A673 (cell line): ENCODE results near the gene MBD3. TPM values are rescaled to one million over a fixed set of nuclear protein-coding genes. Genes with fewer than 3 reads are reported as not detected.
"Not testable (repeated sequence)": the region's sequence is repeated elsewhere in the genome, so short reads cannot be mapped to it uniquely, and the experiment has no call there.

ENCODE experiments used
- BruUV-seq: library from RNA; stranded (reverse); fragments of 400-500 nt; replicated peaks from 2 replicates; lab custom pipeline; 2021; lab: Mats Ljungman, UMichigan
- CTCF ChIA-PET: fragments of 300-600 bp; sonication (Branson Sonifier 250); formaldehyde crosslinking; loops from one replicate; lab custom pipeline; 2022; ENCODE audit warnings: antibody characterized with exemption; lab: Charles Lee
- POLR2A ChIA-PET: fragments of 300-600 bp; sonication (Branson Sonifier 250); formaldehyde crosslinking; loops from one replicate; lab custom pipeline; 2022; ENCODE audit warnings: antibody characterized with exemption; ENCODE audit not compliant: low non-redundant PET; lab: Charles Lee
- DNase-seq: peaks from one replicate; pipeline ENCODE4 v3.0.0-alpha.2; 2015; ENCODE audit warnings: low spot score
- H3K27ac ChIP-seq: fragments of 200-600 bp; sonication (generic); 2 replicates; pipeline ENCODE4 v1.5.1; 2016; ENCODE audit warnings: mixed run types, low read depth, mild to moderate bottlenecking, mixed read lengths, antibody characterized with exemption, low read length; ENCODE audit not compliant: poor library complexity, severe bottlenecking
- H3K27me3 ChIP-seq: fragments of 200-600 bp; sonication (generic); replicated peaks from 2 replicates; pipeline ENCODE4 v1.6.1; 2017; ENCODE audit warnings: mixed run types, low read depth, mild to moderate bottlenecking, mixed read lengths, antibody characterized with exemption, low read length; ENCODE audit not compliant: insufficient read depth, poor library complexity
- H3K36me3 ChIP-seq: fragments of 200-600 bp; sonication (generic); 2 replicates; pipeline ENCODE4 v1.6.1; 2016; ENCODE audit warnings: mixed run types, mild to moderate bottlenecking, mixed read lengths, antibody characterized with exemption, low read length; ENCODE audit not compliant: insufficient read depth, poor library complexity, severe bottlenecking
- H3K4me1 ChIP-seq: fragments of 200-600 bp; sonication (generic); 2 replicates; pipeline ENCODE4 v1.6.1; 2017; ENCODE audit warnings: mixed run types, mild to moderate bottlenecking, mixed read lengths, antibody characterized with exemption, low read length; ENCODE audit not compliant: insufficient read depth, poor library complexity, severe bottlenecking
- H3K4me3 ChIP-seq: fragments of 200-600 bp; sonication (generic); 2 replicates; pipeline ENCODE4 v1.5.1; 2016; ENCODE audit warnings: low read depth, mixed run types, mild to moderate bottlenecking, mixed read lengths, low read length; ENCODE audit not compliant: poor library complexity, severe bottlenecking
- H3K9me3 ChIP-seq: fragments of 200-600 bp; sonication (generic); 2 replicates; pipeline ENCODE4 v1.6.1; 2016; ENCODE audit warnings: mixed run types, low read depth, mild to moderate bottlenecking, mixed read lengths, antibody characterized with exemption, low read length; ENCODE audit not compliant: poor library complexity, severe bottlenecking
- CTCF ChIP-seq: fragments of 300-800, 200-600 bp; sonication (generic); conservative IDR thresholded peaks from 2 replicates; pipeline ENCODE4 v1.5.1; 2017; ENCODE audit warnings: low read depth, mild to moderate bottlenecking, antibody characterized with exemption, low read length, moderate library complexity, mixed read lengths
- EZH2 ChIP-seq: fragments of 200-600 bp; sonication (generic); IDR thresholded peaks from 2 replicates; pipeline ENCODE4 v1.6.1; 2017; ENCODE audit warnings: borderline replicate concordance, low read depth, mild to moderate bottlenecking, mixed read lengths, antibody characterized with exemption, low read length; ENCODE audit not compliant: poor library complexity, severe bottlenecking
- intact Hi-C: fragments of 100-400 bp; cut with micrococcal nuclease; formaldehyde crosslinking; loops from one replicate; pipeline ENCODE4 v1.10.0; 2022; ENCODE audit not compliant: unreplicated experiment
- total RNA-seq: library from RNA; stranded (reverse); gene quantifications from 2 replicates; pipeline ENCODE4 v1.2.3, GENCODE V29; 2021

MBD3 gene
- total RNA-seq, 1 experiment from 2014 or later = 138 TPM

- H3K36me3 ChIP-seq = no peaks in the 10 kb centered on the region
- H3K4me3 ChIP-seq = no peak overlapping the region
- no peaks in the 10 kb centered on the region for H3K27me3 ChIP-seq
- DNase-seq = no peak
- TF ChIP-seq EZH2 = no peak
- no peak for TF ChIP-seq CTCF
- intact Hi-C loops = loop anchor here (5.0 to 10.0 kb wide), 2 partner anchors 123 to 265 kb away; partner anchors contain the start of gene ATP8B3
- H3K27ac ChIP-seq = no peak overlapping the region
- ChIA-PET POLR2A (no interaction called here), CTCF (no interaction called here)
- H3K9me3 ChIP-seq = no peaks in the 10 kb centered on the region
- BruUV-seq = no TSS peak
- peaks cover 8% of the 10 kb centered on the region for H3K4me1 ChIP-seq
Observed at GRCh38 chr19:1549332-1549945, 43.2 kb downstream of the MBD3 start.

- BruUV-seq = no TSS peak
- Histone ChIP-seq H3K27me3 (no peaks in the 10 kb centered on the region), H3K27ac (no peak overlapping the region), H3K9me3 (no peaks in the 10 kb centered on the region), H3K4me1 (peaks cover 8% of the 10 kb centered on the region), H3K36me3 (no peaks in the 10 kb centered on the region), H3K4me3 (no peak overlapping the region)
- TF ChIP-seq CTCF = no peak
- no peak for TF ChIP-seq EZH2
- CTCF ChIA-PET = no interaction called here
- POLR2A ChIA-PET = no interaction called here
- intact Hi-C loops = loop anchor here (10.0 kb wide), 1 partner anchor 274 kb away; the partner anchor contains the start of gene ATP8B3
- DNase-seq = no peak
Observed at GRCh38 chr19:1540365-1540925, 52.2 kb downstream of the MBD3 start.

DNA sequence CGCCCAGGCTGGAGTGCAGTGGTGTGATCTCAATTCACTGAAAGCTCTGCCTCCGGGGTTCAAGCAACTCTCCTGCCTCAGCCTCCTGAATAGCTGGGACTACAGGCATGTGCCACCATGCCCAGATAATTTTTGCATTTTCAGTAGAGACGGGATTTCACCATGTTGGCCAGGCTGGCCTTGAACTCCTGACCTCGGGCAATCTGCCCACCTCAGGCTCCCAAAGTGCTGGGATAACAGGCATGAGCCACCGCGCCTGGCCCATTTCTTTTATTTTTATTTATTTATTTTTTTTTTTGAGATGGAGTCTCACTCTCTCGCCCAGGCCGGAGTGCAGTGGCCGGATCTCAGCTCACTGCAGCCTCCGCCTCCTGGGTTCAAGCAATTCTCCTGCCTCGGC lies 52.9 kb downstream of the MBD3 start:
- H3K27ac ChIP-seq, H3K9me3 ChIP-seq, POLR2A ChIA-PET, BruUV-seq, CTCF ChIA-PET, H3K4me3 ChIP-seq, DNase-seq, H3K27me3 ChIP-seq, H3K36me3 ChIP-seq, H3K4me1 ChIP-seq: not testable (repeated sequence)
- intact Hi-C loops = loop anchor here (10.0 kb wide), 1 partner anchor 275 kb away; the partner anchor contains the start of gene ATP8B3
